IMR-90 (cell line): ENCODE measurements around the gene NXN.
"Not testable (repeated sequence)": the region's sequence is repeated elsewhere in the genome, so short reads cannot be mapped to it uniquely, and the experiment has no call there.

Source experiments
- BHLHE40 ChIP-seq: fragments of 150-350 bp; IDR thresholded peaks from 2 replicates; pipeline ENCODE4 v1.6.1; 2016; ENCODE audit warnings: mild to moderate bottlenecking, low read depth, low read length
- MAFK ChIP-seq: IDR thresholded peaks from 2 replicates; pipeline ENCODE4 v1.6.1; 2012; ENCODE audit warnings: low read depth, low read length, improper control_type of control experiment
- MXI1 ChIP-seq: IDR thresholded peaks from 2 replicates; pipeline ENCODE4 v1.6.1; 2012; ENCODE audit warnings: low read depth, mild to moderate bottlenecking, low read length, moderate library complexity, borderline replicate concordance
- POLR2A ChIP-seq: IDR thresholded peaks from 2 replicates; pipeline ENCODE4 v1.6.1; 2012; ENCODE audit warnings: mild to moderate bottlenecking, low read depth, low read length
- SMC3 ChIP-seq: fragments of 150-350 bp; IDR thresholded peaks from 2 replicates; pipeline ENCODE4 v1.6.1; 2016; ENCODE audit warnings: low read depth, mild to moderate bottlenecking, antibody characterized with exemption, low read length, moderate library complexity
- TF ChIP-seq, protein P1 (sequence below): conservative IDR thresholded peaks from 2 replicates; pipeline ENCODE4 v1.5.1; 2012; ENCODE audit warnings: mild to moderate bottlenecking, low read depth, low read length, improper control_type of control experiment
- TF ChIP-seq, protein P2 (sequence below): fragments of 150-350 bp; IDR thresholded peaks from 2 replicates; pipeline ENCODE4 v1.6.1; 2016; ENCODE audit warnings: low read depth, mild to moderate bottlenecking, low read length, moderate library complexity, borderline replicate concordance

DNA sequence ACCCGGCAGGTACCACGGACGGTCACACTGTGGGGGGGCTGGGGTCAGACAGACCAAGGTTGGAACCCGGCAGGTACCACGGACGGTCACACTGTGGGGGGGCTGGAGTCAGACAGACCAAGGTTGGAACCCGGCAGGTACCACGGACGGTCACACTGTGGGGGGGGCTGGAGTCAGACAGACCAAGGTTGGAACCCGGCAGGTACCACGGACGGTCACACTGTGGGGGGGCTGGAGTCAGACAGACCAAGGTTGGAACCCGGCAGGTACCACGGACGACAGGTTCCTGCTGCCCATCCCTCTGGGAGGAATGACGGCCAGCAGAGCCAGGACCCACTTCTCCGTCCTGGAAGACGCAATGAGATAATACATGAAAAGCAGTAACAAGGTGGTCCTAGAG, 27.0 kb downstream of the NXN start:
- TF ChIP-seq MXI1, SMC3, BHLHE40, POLR2A, MAFK: not testable (repeated sequence)
- TF ChIP-seq, protein P1, sequence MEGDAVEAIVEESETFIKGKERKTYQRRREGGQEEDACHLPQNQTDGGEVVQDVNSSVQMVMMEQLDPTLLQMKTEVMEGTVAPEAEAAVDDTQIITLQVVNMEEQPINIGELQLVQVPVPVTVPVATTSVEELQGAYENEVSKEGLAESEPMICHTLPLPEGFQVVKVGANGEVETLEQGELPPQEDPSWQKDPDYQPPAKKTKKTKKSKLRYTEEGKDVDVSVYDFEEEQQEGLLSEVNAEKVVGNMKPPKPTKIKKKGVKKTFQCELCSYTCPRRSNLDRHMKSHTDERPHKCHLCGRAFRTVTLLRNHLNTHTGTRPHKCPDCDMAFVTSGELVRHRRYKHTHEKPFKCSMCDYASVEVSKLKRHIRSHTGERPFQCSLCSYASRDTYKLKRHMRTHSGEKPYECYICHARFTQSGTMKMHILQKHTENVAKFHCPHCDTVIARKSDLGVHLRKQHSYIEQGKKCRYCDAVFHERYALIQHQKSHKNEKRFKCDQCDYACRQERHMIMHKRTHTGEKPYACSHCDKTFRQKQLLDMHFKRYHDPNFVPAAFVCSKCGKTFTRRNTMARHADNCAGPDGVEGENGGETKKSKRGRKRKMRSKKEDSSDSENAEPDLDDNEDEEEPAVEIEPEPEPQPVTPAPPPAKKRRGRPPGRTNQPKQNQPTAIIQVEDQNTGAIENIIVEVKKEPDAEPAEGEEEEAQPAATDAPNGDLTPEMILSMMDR, result not testable (repeated sequence)
- TF ChIP-seq, protein P2, sequence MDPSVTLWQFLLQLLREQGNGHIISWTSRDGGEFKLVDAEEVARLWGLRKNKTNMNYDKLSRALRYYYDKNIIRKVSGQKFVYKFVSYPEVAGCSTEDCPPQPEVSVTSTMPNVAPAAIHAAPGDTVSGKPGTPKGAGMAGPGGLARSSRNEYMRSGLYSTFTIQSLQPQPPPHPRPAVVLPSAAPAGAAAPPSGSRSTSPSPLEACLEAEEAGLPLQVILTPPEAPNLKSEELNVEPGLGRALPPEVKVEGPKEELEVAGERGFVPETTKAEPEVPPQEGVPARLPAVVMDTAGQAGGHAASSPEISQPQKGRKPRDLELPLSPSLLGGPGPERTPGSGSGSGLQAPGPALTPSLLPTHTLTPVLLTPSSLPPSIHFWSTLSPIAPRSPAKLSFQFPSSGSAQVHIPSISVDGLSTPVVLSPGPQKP, result not testable (repeated sequence)
